ENCODE data around the gene SOX12. TPM values are rescaled to one million over a fixed set of nuclear protein-coding genes. Genes with fewer than 3 reads are reported as not detected.
"Not testable (repeated sequence)": the region's sequence is repeated elsewhere in the genome, so short reads cannot be mapped to it uniquely, and the experiment has no call there.

Gene SOX12
- polyA plus RNA-seq, 1 donor (not counting 4 experiments of a cell fraction or from before 2014, with no cell fraction given): 1.9 TPM

DNA sequence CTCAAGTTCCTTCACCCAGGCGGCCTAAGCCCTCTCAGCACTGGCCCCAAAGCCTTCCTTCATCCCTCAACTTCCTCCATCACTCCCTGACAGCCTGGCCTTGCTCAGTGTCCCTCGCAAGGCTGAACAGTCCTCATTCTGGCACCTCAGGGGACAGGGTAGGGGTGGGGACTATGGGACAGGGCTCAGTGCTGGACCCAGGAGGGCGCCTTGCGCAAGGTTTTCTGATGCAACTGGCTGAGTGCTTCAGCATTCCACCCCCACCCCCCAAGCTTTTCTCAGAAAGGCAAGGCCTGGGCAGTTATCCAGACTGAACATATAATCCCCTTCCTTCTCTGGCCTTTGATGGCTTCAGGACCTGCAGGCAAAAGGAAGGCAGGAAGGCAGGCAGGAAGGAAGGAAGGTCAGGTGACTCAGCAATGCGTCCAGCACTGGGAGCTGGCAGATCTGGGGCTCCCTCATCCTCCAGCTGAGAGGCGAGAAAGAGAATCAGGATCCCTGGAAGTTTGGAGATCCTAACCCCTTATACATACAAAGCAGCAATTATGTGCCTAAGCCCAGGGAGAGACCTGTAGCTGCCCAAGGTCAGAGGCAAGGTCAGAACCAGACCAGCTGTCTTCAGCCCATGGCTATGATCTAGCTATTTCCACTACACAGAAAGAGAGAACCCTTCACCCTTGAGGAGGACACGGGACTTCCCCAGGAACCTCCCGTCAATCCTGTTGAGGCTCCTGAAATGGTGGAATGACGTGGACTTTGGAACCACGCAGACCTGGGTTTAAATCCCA is 46.6 kb downstream of the SOX12 start:
- Histone ChIP-seq H3K27me3 (ENCODE audit: control insufficient read depth, extremely low read depth, insufficient read depth, low read length) (no peaks in the 10 kb centered on the region), H3K79me2 (ENCODE audit: control insufficient read depth, insufficient read depth, low read length) (no peaks in the 10 kb centered on the region), H3K9ac (ENCODE audit: control insufficient read depth, extremely low read depth, insufficient read depth, low read length) (peak overlapping the region; percentile 31), H2AFZ (ENCODE audit: control insufficient read depth, low read length) (no peak overlapping the region), H3K9me1 (ENCODE audit: control insufficient read depth, extremely low read depth, insufficient read depth, low read length) (no peaks in the 10 kb centered on the region), H3K4me1 (ENCODE audit: control insufficient read depth, extremely low read depth, insufficient read depth, low read length) (peaks cover 31% of the 10 kb centered on the region), H3K4me2 (ENCODE audit: control insufficient read depth, extremely low read depth, insufficient read depth, low read depth, low read length) (peak overlapping the region; percentile 3), H3K27ac (ENCODE audit: control insufficient read depth, insufficient read depth, low read length) (peak overlapping the region; percentile 89), H3K9me3 (ENCODE audit: control insufficient read depth, low read depth, low read length) (no peaks in the 10 kb centered on the region), H3K36me3 (ENCODE audit: control insufficient read depth in 2 of 2, extremely low read depth in 1 of 2, insufficient read depth in 2 of 2, low read length in 2 of 2) (no peaks in the 10 kb centered on the region), H3K4me3 (ENCODE audit: control insufficient read depth in 2 of 3, extremely low read depth in 1 of 3, insufficient read depth in 2 of 3, low read depth in 1 of 3, low read length in 3 of 3) (no peak overlapping the region), H4K20me1 (ENCODE audit: control insufficient read depth, extremely low read depth, insufficient read depth, low read length) (no peaks in the 10 kb centered on the region)
- TF ChIP-seq, protein P1, sequence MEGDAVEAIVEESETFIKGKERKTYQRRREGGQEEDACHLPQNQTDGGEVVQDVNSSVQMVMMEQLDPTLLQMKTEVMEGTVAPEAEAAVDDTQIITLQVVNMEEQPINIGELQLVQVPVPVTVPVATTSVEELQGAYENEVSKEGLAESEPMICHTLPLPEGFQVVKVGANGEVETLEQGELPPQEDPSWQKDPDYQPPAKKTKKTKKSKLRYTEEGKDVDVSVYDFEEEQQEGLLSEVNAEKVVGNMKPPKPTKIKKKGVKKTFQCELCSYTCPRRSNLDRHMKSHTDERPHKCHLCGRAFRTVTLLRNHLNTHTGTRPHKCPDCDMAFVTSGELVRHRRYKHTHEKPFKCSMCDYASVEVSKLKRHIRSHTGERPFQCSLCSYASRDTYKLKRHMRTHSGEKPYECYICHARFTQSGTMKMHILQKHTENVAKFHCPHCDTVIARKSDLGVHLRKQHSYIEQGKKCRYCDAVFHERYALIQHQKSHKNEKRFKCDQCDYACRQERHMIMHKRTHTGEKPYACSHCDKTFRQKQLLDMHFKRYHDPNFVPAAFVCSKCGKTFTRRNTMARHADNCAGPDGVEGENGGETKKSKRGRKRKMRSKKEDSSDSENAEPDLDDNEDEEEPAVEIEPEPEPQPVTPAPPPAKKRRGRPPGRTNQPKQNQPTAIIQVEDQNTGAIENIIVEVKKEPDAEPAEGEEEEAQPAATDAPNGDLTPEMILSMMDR (optimal IDR thresholded peaks at IDR 0.05 in 1 of 3, IDR thresholded peaks at IDR 0.05 in 1 of 3, conservative IDR thresholded peaks at IDR 0.05 in 1 of 3; ENCODE audit: extremely low read depth in 1 of 3, insufficient read depth in 2 of 3, low read length in 3 of 3): no peak
- no peak for TF ChIP-seq EZH2 (IDR thresholded peaks at IDR 0.05; ENCODE audit: low read length)
- dilution Hi-C loops (cut with MboI; ENCODE audit: extremely low pct_ligation_motif_present, low sequenced_read_pairs): no loop called here
- peak; percentile 84 for DNase-seq (ENCODE audit: low read depth, low spot score)
- peak; percentile 69 for FAIRE-seq

DNA sequence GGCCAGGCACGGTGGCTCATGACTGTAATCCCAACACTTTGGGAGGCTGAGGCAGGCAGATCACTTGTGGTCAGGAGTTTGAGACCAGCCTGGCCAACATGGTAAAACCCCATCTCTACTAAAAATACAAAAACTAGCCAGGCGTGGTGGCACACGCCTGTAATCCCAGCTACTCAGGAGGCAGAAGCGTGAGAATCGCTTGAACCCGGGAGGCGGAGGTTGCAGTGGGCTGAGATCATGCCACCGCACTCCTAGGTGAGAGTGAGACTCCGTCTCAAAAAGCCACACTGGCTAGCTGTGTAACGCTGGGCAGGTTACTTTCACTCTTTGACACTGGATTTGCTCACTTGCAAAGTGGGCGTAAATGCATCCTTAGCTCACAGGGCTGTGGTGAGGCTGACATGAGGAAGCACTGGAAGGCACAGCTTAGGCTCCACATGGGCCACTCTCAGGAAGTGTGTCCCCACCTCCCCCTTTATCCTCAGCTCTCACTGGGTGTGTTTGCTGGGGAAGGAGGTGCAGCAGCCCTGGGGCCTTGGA is 47.3 kb downstream of the SOX12 start:
- H2AFZ ChIP-seq (ENCODE audit: control insufficient read depth, low read length): peak overlapping the region; percentile 20
- dilution Hi-C loops (cut with MboI; ENCODE audit: extremely low pct_ligation_motif_present, low sequenced_read_pairs): not testable (repeated sequence)

More for the DNA sequence above, 47.3 kb downstream of the SOX12 start:
- H3K4me3 ChIP-seq (ENCODE audit: control insufficient read depth in 2 of 3, extremely low read depth in 1 of 3, insufficient read depth in 2 of 3, low read depth in 1 of 3, low read length in 3 of 3); H3K9me3 ChIP-seq (ENCODE audit: control insufficient read depth, low read depth, low read length); DNase-seq (ENCODE audit: low read depth, low spot score); FAIRE-seq; H3K79me2 ChIP-seq (ENCODE audit: control insufficient read depth, insufficient read depth, low read length); H3K27me3 ChIP-seq (ENCODE audit: control insufficient read depth, extremely low read depth, insufficient read depth, low read length); H4K20me1 ChIP-seq (ENCODE audit: control insufficient read depth, extremely low read depth, insufficient read depth, low read length); H3K9me1 ChIP-seq (ENCODE audit: control insufficient read depth, extremely low read depth, insufficient read depth, low read length); H3K36me3 ChIP-seq (ENCODE audit: control insufficient read depth in 2 of 2, extremely low read depth in 1 of 2, insufficient read depth in 2 of 2, low read length in 2 of 2): not testable (repeated sequence)
- Histone ChIP-seq H3K27ac (ENCODE audit: control insufficient read depth, insufficient read depth, low read length) (peak overlapping the region; percentile 89), H3K4me1 (ENCODE audit: control insufficient read depth, extremely low read depth, insufficient read depth, low read length) (peaks cover 25% of the 10 kb centered on the region), H3K4me2 (ENCODE audit: control insufficient read depth, extremely low read depth, insufficient read depth, low read depth, low read length) (peak overlapping the region; percentile 18), H3K9ac (ENCODE audit: control insufficient read depth, extremely low read depth, insufficient read depth, low read length) (peak overlapping the region; percentile 31)
